Stimulated activated naive CD8-positive, alpha-beta T cell treated with anti-CD3 and anti-CD28 coated beads, Interleukin-15, Interleukin-2, amounts not matched to agents 100 U/mL and 50 U/mL, for 24 hours (primary cell): ENCODE measurements around the gene ANGPTL3.

ENCODE experiments used
- ATAC-seq: fragments of 150-1000 bp; cut with Tn5 transposase; one replicate; pipeline ENCODE4 v1.10.0; 2021
- DNase-seq: peaks from one replicate; pipeline ENCODE4 v3.0.0; 2021

Gene ANGPTL3

GRCh38 chr1:62625415-62625814 is 28.1 kb downstream of the ANGPTL3 start:
- DNase-seq (no peak), ATAC-seq (peak; percentile 81)

- DNase-seq (no peak), ATAC-seq (no peak)
These were observed 31.2 kb downstream of the ANGPTL3 start for GRCh38 chr1:62628506-62628905.

GRCh38 chr1:62637392-62638105 is 40.2 kb downstream of the ANGPTL3 start:
- no peak for ATAC-seq
- DNase-seq, result no peak

- ATAC-seq (no peak), DNase-seq (no peak)
These were observed 46.0 kb downstream of the ANGPTL3 start for GRCh38 chr1:62643283-62643682.

GRCh38 chr1:62652387-62652786 is 55.1 kb downstream of the ANGPTL3 start:
- ATAC-seq, result no peak

GRCh38 chr1:62654744-62655143 is 57.4 kb downstream of the ANGPTL3 start:
- no peak for DNase-seq
- no peak for ATAC-seq

More at GRCh38 chr1:62652387-62652786, 55.1 kb downstream of the ANGPTL3 start:
- no peak for DNase-seq
